HG02571 (cell line): Measurements from ENCODE around the gene IQCM.

Experiments used
- ATAC-seq: cut with Tn5 transposase; IDR thresholded peaks from one replicate; pipeline ENCODE4 v1.9.1; 2021; ENCODE audit warnings: mild to moderate bottlenecking, moderate library complexity; ENCODE audit not compliant: unreplicated experiment

Gene IQCM, protein sequence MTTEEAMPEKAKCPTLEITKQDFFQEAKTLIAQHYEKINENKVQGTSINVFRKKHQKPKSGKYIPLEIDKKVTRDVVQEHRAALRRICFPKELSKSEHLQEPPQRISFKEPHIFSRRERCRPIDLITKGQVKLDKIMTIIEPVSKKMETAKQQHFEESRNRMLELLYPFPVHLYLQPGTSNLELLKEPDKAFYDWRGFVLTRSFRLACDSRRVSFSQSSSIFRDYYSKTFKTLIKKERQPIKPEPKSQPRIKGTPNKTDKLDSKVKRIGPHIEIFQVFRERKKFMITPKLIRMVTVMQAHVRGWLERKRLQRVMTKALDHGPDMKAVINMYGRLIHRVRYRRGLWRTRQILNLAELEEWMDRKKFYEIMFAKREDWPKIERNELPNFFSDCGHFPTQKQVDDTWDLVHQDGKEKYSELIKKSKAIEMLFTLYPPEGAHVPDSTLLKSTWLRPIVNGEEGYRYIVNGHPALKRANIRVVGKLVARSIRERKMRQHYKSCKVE

DNA sequence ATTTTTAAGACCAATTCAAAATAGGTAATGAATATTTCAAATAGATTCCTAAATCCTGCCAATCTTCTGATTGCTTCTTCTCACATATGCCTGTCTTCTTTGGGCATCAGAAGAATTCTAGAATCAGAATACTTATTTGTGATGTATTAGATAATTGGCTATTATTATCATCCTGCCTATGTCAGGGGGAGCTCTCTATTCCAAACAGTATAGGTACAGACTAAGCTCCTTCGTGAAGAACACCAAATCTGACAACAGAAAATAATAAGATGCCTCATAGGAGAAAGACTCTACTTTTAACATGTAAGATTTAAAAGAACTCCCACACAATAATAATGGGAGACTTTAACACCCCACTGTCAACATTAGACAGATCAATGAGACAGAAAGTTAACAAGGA lies at the start of gene IQCM:
Gene IQCM (minus strand): TSS at position 101 of the 400 bp plus-strand sequence. CDS start 73,152 bp downstream, outside the sequence.
- no peak for ATAC-seq

GRCh38 chr4:149857446-149857845 lies 41.8 kb upstream of the IQCM start:
- ATAC-seq: no peak

DNA sequence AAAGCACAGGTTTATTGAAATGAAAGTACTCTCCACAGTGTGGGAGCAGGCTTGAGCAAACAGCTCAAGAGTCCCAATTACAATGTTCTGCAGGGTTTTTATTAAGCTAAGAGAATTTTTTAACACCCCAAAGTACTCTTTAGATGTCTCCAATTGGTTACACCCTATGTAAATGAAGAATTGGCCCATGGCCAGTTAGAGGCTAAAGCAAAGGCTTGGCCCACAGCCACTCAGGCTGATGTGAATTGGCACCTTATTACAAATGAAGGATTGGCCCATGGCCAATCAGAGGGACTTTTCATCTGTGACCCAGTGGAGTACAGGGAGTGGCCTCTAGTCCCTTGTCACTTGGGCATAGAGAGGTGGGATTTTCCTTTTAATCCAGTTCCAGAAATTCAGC lies 30.1 kb upstream of the IQCM start:
- ATAC-seq: no peak

DNA sequence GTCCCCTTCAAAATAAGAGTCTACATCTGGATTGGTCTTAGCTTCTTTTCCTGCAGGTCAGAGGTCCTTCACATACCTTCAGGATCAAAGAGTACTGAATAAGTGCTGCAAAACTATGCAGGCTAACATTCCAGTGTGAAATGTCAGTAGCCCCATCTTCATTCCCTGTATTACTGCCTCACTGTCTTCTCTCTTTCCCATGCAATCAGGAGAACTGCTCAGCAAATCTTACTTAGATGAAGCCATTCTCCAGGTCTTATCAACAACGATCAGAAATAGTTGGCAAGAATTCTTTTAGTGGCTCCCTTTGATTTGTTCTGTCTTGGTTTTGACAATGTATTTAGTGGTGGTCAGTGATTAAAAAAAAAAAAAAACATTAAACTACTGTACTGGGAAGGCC lies 26.0 kb upstream of the IQCM start:
- no peak for ATAC-seq

GRCh38 chr4:149838036-149838435 lies 22.4 kb upstream of the IQCM start:
- ATAC-seq: no peak

GRCh38 chr4:149836546-149836945 lies 20.9 kb upstream of the IQCM start:
- ATAC-seq: no peak

DNA sequence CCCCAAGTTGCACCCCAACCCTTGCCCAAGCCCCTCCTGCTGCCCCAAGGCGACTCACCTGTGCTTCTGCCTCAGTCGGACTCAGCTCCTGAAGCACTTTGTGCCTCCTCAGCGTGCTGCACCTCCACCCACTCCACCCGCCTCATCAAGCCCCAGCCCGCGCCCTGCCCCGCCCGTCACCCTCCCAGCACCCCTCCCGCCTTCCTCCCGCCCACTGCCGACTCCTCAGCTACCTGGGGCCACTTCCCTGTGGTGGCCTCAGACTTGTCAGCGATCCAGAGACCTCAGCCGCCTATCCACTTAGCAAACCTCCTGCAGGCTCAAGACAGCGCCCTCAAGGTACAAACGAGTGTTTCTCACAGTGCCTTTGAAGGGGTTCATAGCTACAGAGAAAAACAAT lies 19.6 kb upstream of the IQCM start:
- no peak for ATAC-seq

GRCh38 chr4:149831656-149832208 lies 16.1 kb upstream of the IQCM start:
- no peak for ATAC-seq

DNA sequence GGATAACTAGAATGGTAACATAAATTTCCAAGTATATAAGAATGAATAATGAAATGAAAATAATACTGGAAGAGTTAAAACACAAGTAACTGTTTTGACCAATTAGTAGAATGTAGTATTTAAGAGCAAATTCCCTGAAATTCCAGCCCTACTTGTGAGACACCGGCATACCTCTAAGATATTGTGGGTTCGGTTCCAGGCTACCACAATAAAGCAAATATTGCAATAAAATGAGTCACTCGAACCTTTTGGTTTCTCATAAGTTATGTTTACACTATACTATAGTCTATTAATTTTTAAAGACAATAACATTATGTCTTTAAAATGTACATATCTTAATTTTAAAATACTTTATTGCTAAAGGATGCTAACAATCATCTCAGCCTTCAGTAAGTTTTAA lies 15.2 kb upstream of the IQCM start:
- ATAC-seq: no peak

DNA sequence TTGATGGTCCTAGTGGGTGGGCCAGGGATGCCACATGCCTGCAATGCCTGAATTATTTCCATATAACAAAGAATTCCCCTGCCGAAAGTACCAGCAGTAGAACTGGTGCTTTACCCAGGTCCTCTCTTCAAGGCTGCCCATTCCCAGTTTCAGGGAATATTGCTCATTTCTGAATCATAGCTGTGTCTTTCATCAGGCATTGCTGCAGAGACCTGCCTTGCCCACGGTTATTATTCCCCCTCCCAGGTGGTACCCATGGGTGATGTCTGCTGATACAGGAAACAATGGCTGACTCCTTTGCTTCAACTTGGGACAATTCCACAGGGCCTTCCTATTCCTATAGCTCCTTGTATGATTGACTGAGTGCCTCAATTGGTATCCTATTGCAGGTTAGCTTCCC lies 9.7 kb upstream of the IQCM start:
- no peak for ATAC-seq

- ATAC-seq: no peak
These were observed 8.2 kb upstream of the IQCM start for GRCh38 chr4:149823769-149824221.

DNA sequence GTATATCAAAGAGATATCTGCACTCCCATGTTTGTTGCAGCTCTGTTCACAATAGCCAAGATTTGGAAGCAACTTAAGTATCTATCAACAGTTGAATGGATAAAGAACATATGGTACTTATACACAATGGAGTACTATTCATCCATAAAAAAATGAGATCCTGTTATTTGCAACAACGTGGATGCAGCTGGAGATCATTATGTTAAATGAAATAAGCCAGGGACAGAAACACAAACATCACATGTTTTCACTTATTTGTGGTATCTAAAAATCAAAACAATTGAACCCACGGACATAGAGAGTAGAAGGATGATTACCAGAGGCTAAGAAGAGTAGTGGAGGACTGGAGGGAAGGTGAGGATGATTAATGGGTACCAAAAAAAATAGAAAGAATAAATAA lies 14.2 kb downstream of the IQCM start:
- no peak for ATAC-seq

DNA sequence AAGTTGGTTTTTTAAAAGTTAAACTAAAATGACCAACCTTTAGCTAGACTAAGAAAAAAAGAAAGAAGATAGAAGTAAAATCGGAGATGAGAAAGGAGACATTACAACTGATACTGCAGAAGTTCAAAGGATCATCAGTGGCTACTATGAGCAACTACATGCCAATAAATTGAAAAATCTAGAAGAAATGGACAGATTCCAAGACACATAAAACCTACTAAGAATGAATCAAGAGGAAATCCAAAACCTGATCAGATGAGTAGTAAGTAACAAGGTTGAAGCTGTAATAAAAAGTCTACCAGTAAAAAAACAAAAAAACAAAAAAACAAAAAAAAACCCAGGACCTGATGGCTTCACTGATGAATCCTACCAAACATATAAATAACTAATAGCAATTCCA lies 16.1 kb downstream of the IQCM start:
- no peak for ATAC-seq

DNA sequence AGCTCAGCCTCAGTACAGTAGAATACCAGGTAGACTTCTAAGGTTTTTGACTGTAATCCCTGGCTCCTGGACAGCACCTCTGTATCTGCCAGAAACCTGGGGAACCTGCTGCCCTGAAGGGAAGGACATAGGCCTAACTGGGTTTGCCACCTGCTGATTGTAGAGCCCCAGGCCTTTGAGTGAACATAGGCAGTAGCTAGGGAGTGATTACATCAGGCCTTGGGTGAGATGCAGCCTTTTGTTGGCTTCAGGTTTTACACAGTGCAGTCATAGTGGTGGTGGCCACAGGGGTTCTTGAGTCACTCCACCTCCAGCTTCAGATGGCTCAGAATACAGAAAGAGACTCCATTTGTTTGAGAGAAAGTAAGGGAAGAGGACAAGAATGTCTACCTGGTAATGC lies 19.3 kb downstream of the IQCM start:
- no peak for ATAC-seq

- ATAC-seq: no peak
These were observed 20.4 kb downstream of the IQCM start for GRCh38 chr4:149795256-149795655.

GRCh38 chr4:149794352-149794751 lies 21.3 kb downstream of the IQCM start:
- ATAC-seq: no peak

DNA sequence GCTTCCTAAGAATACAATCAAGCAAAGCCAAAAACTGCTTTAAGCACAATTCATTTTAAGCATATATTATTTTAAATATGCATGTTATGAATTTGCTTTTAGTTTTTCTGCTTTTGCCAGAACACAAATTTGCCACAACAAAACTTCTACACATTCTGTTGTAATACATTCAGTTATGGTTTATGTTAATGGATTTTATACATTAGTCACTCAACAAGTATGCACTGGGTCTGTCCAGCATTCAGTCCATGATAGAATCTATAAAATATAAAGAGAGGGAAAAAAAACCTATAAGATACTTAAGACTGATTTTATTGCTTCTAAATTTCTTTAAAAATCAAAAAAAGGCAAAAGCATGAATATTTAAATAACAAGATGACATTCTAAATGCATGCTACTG lies 22.2 kb downstream of the IQCM start:
- ATAC-seq: no peak

DNA sequence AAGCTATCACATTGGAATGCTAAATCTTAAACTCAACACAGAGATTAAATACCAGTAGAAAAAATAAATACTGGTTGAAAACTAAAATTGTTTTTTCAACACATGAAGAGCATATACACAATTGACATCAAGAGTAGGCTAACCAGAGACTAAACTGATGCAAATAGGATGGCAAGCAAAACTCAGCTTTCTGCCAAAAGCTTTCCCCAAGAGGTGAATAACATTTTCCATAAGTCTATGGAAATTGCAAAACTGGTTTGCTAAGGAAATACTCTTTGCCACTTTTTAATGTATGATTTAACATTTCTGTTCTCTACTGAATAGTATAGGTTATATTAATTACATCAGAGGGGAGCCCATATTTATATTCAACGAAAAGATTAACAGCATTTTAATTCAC lies 23.8 kb downstream of the IQCM start:
- no peak for ATAC-seq

DNA sequence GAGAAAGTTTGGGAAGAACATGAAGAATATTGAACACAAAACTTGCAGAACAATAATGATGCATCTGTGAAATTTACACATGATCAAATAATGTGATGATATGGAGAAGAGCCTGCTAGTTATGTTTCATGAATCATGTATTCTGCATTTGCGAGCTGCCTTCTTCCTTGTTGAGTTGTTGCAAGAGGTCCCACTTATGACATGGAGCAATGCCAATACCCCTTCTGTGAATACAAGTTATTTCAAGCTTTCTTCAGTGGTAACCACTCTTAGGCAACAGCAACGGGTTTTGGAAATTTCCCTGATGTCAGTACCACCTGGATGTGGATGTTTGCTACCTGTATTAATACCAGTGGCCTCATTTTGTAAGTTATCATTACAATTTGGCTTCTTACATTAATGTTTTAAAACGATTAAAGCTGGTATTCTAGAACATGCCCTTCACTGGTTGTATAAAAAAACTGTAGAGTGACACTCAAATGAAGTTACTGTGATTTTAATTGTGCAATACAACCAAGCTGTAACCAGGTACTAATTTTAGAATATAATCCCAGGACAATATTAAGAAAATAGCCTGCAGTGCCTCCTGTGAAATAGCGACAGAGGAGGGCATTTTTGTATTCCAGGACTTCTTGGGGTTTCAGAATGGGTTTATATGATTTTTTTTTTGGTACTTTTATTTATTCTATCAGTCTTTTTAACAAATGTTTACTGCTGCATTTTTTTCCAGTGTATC lies 25.3 kb downstream of the IQCM start:
- no peak for ATAC-seq

DNA sequence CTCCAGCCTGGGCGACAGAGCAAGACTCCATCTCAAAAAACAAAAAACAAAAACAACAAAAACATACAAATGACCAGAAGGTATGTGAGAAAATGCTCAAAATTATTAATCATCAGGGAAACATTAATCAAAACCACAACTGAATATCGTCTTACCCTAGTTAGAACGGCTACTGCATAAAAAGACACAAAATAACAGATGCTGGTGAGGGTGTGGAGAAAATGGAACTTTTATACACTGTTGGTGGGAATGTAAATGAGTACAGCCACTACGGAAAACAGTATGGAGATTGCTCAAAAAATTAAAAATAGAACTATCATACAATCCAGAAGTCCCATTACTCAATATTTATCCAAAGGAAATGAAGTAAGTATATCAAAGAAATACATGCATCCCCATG lies 27.3 kb downstream of the IQCM start:
- ATAC-seq: no peak

- ATAC-seq: no peak
These were observed 29.8 kb downstream of the IQCM start for GRCh38 chr4:149785696-149786431.
